Fibroblast of gingiva (primary cell): ENCODE results near the gene MCM10.

Experiments
- DNase-seq: peaks from one replicate; pipeline ENCODE4 v3.0.0-alpha.2; 2011; ENCODE audit warnings: low read depth

The MCM10 gene

DNA sequence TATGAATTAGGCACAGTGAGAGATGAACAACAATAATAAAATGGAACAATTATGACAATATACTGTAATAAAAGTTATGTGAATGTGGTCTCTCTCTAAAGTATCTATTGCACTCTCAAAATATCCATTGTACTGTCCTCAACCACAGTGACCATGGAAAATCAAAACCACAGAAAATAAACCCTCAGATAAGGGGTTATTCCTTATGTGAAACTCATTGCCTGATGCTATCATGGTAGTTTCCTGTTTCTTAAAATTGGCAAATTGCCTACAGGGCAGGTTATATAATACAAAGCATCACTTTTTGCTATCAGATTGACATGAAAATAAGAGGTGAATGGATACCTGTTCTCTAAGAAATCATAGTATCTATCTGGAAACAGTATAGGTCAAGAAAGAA lies 3.8 kb downstream of the MCM10 start:
- no peak for DNase-seq

- no peak for DNase-seq
Observed at GRCh38 chr10:13167568-13167967, 6.2 kb downstream of the MCM10 start.

- no peak for DNase-seq
Observed at GRCh38 chr10:13168781-13169180, 7.4 kb downstream of the MCM10 start.

- no peak for DNase-seq
Observed at GRCh38 chr10:13173616-13174015, 12.3 kb downstream of the MCM10 start.

GRCh38 chr10:13180788-13181187 lies 19.4 kb downstream of the MCM10 start:
- no peak for DNase-seq

- DNase-seq = no peak
Observed at GRCh38 chr10:13182424-13182823, 21.1 kb downstream of the MCM10 start.

- no peak for DNase-seq
Observed at GRCh38 chr10:13183625-13184024, 22.3 kb downstream of the MCM10 start.

DNA sequence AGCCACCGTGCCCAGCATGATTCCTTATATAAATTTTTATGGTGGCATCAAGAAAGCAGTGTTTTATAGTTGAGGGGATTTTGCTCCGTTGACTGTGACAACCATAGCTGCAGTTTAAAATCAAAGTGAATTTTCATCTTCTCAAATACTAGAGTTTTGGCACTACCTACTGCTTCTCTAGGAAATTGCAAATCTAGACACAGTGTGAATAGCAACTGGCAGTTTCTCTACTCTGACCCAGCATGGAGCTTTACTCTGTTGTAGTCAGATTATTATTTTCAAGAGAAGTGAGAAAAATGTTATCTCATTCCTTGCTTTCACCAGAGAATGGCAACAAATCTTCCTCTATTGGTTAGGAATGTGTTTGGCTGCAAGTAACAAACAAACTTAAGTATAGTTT lies 22.9 kb downstream of the MCM10 start:
- no peak for DNase-seq

DNA sequence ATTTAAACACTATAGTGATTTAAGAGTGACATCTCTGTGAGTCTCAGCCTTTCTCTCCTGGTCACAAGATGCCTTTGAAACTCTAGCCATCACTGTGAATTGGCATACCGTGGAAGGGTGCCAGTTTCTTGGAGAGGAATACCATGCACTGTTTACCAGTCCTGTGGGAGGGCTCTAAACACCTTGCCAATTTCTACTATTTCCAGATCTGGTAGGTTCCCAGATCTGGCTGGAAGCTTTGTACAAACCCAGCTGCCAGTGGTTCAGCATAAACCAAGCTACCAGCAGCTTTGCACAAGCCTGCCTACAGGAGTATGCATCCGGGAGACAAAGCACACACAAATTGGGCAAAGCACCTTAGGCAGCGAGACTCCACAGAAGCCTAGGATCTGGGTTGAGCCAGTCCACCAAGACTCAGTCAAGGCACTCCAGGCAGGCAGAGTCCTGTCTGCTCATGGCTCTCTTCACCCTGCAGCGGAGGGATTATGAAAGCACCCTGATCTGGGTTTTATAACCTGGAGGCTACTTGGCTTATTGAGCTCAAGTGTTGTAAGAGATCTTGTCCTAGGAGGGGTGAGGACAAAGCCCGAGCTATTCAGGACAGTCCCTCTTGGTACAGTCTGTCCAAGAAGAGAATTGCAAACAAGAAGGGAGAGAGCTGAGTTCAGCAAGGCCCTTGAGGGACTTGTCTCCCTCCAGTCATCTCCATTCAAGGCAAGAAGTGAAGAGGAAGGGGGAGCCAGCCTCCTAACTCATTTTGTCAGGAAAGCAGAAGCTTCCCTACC lies 23.6 kb downstream of the MCM10 start:
- no peak for DNase-seq

DNA sequence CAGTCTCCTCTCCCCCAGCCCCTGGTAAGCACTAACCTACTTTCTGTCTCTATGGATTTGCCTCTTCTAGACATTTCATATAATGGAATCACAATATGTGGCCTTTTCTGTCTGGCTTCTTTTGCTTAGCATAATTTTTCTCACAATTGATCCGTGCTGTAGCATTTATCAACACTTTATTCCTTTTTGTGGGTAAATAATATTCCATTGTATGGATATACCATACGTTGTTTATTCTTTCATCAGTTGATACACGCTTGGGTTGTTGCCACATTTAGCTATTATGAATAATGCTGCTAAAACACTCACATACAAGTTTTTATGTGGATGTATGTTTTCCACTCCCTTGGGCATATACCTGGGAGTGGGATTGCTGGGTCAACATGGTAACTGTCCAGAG lies 25.8 kb downstream of the MCM10 start:
- no peak for DNase-seq

DNA sequence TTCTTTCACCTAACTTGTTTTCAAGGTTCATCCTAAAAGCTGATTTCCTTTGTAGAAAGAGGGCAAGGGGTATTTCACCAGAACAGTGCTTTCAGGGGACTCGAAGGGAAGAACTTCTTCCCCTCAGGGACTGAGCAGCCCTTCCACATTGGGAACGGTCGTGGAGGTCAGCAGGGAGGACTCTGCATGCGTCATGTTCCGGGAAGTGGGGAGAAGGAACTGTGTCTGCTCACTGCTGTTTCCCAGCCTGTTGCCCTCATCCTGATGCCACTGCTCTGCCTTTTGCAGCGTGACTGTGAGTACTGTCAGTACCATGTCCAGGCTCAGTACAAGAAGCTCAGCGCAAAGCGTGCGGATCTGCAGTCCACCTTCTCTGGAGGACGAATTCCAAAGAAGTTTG lies 27.2 kb downstream of the MCM10 start:
- no peak for DNase-seq

- peak; percentile 35 for DNase-seq
Observed at GRCh38 chr10:13189961-13190360, 28.6 kb downstream of the MCM10 start.

- no peak for DNase-seq
Observed at GRCh38 chr10:13190816-13191215, 29.5 kb downstream of the MCM10 start.

DNA sequence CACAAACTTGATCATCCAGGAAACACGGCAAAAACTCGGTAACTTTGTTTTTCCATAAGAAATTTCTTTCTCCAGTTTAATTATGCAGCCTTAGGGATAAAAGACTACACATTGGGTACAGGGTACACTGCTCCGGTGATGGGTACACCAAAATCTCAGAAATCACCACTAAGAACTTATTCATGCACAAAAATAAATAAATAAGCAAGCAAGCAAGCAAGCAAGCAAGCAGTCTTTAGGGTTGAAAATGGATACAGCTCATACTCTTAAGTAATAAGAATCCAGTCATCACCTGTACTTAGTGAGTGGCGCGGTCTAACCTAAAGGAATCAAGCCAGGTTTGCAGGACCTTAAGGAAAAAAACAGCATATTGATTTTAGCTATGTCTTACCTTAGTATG lies 30.0 kb downstream of the MCM10 start:
- DNase-seq = no peak

DNA sequence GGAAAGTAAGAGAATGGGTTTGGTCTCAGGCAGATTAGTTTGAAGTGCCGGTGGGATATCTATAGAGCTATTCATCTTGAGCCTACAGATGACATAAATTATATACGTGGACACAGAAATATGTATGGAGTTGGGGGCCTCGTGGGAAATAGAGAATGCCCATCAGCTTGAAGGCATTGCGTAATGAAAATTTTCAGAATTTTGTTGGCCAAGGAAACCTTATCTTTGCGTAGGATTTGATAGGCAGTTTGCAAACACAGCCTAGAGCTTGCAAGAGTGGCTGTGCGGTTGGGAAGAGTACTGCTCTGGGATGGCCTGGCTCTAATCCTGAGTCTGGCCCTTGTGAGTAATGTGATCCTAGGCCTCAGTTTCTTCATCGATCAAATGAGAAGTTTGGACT lies 32.3 kb downstream of the MCM10 start:
- no peak for DNase-seq

GRCh38 chr10:13195016-13195415 lies 33.7 kb downstream of the MCM10 start:
- DNase-seq = no peak

- DNase-seq = no peak
Observed at GRCh38 chr10:13201132-13201531, 39.8 kb downstream of the MCM10 start.

- DNase-seq = no peak
Observed at GRCh38 chr10:13206091-13206490, 44.7 kb downstream of the MCM10 start.

DNA sequence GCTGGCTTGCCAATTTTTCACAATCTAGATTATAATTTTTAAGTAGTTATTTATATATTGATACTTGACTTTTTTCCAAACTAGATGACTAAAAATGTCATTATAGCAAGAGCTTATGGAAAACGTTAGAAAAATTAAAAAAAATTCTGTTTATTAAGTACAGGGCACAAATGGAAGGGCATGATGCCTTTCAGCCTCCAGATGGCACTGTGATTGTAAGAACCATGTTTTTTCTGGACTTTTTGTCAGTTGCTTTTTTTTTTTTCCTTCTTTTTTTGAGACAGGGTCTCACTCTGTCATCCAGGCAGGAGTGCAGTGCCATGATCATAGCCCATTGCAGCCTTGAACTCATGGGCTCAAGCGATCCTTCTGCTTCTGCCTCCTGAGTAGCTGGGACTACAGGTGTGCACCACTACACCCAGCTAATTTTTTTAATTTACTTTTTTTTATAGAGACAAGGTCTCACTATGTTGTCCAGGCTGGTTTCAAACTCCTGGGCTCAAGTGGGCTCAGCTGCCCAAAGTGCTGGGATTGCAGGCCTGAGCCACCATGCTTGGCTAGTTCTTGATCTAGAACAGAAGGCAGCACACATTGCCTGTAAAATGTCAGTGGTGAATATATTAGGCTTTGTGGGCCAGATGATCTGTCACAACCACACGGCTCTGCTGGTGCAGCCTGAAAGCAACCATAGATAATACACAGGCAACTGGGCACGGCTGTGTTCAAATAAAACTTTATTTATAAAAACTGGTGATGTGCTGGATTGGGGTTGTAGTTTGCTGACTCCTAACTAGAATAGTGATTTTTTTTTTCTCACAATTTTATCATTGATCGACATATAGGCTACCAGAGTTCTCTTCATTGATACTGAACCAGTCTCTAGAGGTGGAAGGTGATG lies 45.4 kb downstream of the MCM10 start:
- DNase-seq = peak; percentile 59

DNA sequence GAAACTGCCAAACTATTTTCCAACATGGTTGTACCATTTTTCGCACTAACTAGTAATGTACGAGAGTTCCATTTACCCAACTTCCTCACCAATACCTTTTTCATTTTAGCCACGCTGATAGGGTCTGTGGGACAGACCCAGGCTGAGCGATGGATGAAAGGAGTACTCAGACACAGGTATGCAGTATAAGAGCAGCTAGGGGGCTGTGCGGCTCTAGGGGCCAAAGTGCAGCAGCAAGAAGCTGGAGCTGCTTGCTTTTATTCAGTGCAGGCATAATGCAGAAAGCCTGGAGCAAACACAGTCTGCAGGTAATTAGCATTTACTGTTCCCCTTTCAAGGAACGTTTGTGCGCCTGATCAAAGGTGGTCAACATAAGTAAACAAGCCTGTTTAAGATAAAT lies 51.8 kb downstream of the MCM10 start:
- no peak for DNase-seq

GRCh38 chr10:13218878-13219277 lies 57.5 kb downstream of the MCM10 start:
- no peak for DNase-seq

- DNase-seq = no peak
Observed at GRCh38 chr10:13219685-13220670, 58.6 kb downstream of the MCM10 start.
